ENCODE measurements around the gene CSNK2B. TPM values are rescaled to one million over a fixed set of nuclear protein-coding genes. Genes with fewer than 3 reads are reported as not detected.

CSNK2B gene
- total and polyA plus RNA-seq, 9 of the 15 experiments (the other 6 are each of a cell fraction or from before 2014, with no cell fraction given) = 120 to 1,126 (median 529) TPM

DNA sequence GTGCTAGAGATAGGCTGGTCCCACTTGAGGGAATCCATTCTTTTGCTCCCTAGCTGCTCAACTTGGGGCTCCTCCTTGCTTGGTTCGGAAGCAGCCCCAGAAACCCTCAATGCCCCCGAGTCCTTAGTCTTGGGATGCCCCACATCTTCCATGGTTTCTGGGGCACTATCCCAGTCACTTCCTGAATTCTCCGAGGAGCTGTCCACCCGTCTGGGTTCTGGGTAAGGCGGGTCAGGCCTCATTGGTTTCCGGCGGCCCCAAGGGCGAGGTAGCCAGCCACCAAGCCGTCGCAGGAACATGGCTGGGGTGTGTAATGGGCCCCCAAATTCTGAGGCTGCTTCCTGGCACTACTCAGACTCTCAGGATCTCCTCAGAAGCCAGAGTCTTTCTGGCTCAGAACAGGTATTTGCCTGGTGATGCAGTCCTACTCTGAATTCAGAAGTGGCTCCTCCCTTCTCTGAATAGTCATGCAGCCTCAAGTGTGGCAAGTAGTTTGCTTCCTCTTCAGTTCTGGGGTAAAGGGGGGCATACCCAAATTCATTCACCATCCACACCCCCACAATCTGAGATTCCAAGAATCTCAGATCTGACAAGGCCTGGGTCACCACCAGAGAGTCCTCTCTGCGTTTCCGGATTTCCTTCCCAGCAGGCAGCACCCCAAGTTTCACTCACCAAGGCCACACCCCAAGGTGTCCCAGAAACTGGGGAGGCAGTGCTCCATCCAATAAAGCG is 6.1 kb upstream of the CSNK2B start (continued):
- TF ChIP-seq PRDM10 (IDR thresholded peaks at IDR 0.05; ENCODE audit: partially characterized antibody) = no peak
- no peak for TF ChIP-seq HSF4 (CRISPR knock-in tag; IDR thresholded peaks at IDR 0.05; ENCODE audit: borderline replicate concordance)
- TF ChIP-seq TFE3 (CRISPR knock-in tag; IDR thresholded peaks at IDR 0.05) = no peak
- no peak for TF ChIP-seq ZNF212 (CRISPR knock-in tag; IDR thresholded peaks at IDR 0.05)
- TF ChIP-seq NONO (IDR thresholded peaks at IDR 0.05; ENCODE audit: low read depth in 2 of 2, low read length in 1 of 2) = no peak
- no peak for TF ChIP-seq SIN3B (IDR thresholded peaks at IDR 0.05; ENCODE audit: low read depth)
- TF ChIP-seq STAT5B (CRISPR knock-in tag; IDR thresholded peaks at IDR 0.05) = no peak
- TF ChIP-seq EP300 (IDR thresholded peaks at IDR 0.05; ENCODE audit: low read length) = no peak
- 0 out of 2 replicates have a peak, but pooled peaks have one; percentile 6 for TF ChIP-seq MITF (IDR thresholded peaks at IDR 0.05)
- peak; percentile 59; the same call in 1 of the 2 replicates for TF ChIP-seq ZFP91 (CRISPR knock-in tag; IDR thresholded peaks at IDR 0.05)
- no peak for TF ChIP-seq ELF4 (CRISPR knock-in tag; IDR thresholded peaks at IDR 0.05)
- no peak for TF ChIP-seq HNRNPLL (IDR thresholded peaks at IDR 0.05; ENCODE audit: low read depth, low read length, poor library complexity, severe bottlenecking)
- TF ChIP-seq PHF21A (IDR thresholded peaks at IDR 0.05; ENCODE audit: borderline replicate concordance, low read depth) = no peak
- TF ChIP-seq ARNT (IDR thresholded peaks at IDR 0.05) = no peak
- TF ChIP-seq E2F3 (CRISPR knock-in tag; IDR thresholded peaks at IDR 0.05) = no peak
- no peak for TF ChIP-seq HMG20B (CRISPR knock-in tag; IDR thresholded peaks at IDR 0.05)
- TF ChIP-seq CHD2 (IDR thresholded peaks at IDR 0.05; ENCODE audit: low read depth, low read length) = no peak
- TF ChIP-seq ZBTB5 (IDR thresholded peaks at IDR 0.05) = no peak
